DND-41 (cell line): ENCODE results near the gene GPC5.

Experiments
- ATAC-seq: fragments of 200-7000 bp; cut with Tn5 transposase; 3 replicates; pipeline ENCODE4 v1.9.1; 2021; ENCODE audit warnings: low read depth; ENCODE audit not compliant: insufficient read depth
- DNase-seq: peaks from one replicate; pipeline ENCODE4 v3.0.0-alpha.2; 2020
- H2AFZ ChIP-seq: 2 replicates; pipeline ENCODE4 v1.6.0; 2012; ENCODE audit warnings: low read depth, low read length
- H3K27ac ChIP-seq: 2 replicates; pipeline ENCODE4 v1.5.1; 2012; ENCODE audit warnings: low read length, inconsistent platforms
- H3K27me3 ChIP-seq: fragments of 200-600 bp; sonication (generic); 2 replicates; pipeline ENCODE4 v1.6.0; 2012; ENCODE audit warnings: low read length, mild to moderate bottlenecking, inconsistent platforms; ENCODE audit not compliant: insufficient read depth, poor library complexity
- H3K36me3 ChIP-seq: 2 replicates; pipeline ENCODE4 v1.5.1; 2012; ENCODE audit warnings: low read length, inconsistent platforms; ENCODE audit not compliant: insufficient read depth
- H3K4me1 ChIP-seq: 2 replicates; pipeline ENCODE4 v1.5.1; 2012; ENCODE audit warnings: mild to moderate bottlenecking, low read length; ENCODE audit not compliant: insufficient read depth
- H3K4me2 ChIP-seq: 2 replicates; pipeline ENCODE4 v1.6.0; 2012; ENCODE audit warnings: mild to moderate bottlenecking, moderate library complexity, low read length, inconsistent platforms; ENCODE audit not compliant: insufficient read depth
- H3K4me3 ChIP-seq, 2 experiments: fragments of 200-600 bp in 1 of 2; shearing (Covaris generic) in 1 of 2; 2 replicates each; pipeline ENCODE4 v1.5.1; 2012 to 2016; ENCODE audit warnings: inconsistent platforms in 2 of 2, low read length in 2 of 2, mild to moderate bottlenecking in 2 of 2, low read depth in 1 of 2, moderate library complexity in 1 of 2
- H3K79me2 ChIP-seq: 2 replicates; pipeline ENCODE4 v1.6.0; 2012; ENCODE audit warnings: low read length, inconsistent platforms; ENCODE audit not compliant: insufficient read depth
- H3K9ac ChIP-seq: 2 replicates; pipeline ENCODE4 v1.6.0; 2012; ENCODE audit warnings: low read depth, mild to moderate bottlenecking, inconsistent platforms, low read length, moderate library complexity
- H3K9me3 ChIP-seq: 2 replicates; pipeline ENCODE4 v1.5.1; 2012; ENCODE audit warnings: low read length, moderate library complexity, mild to moderate bottlenecking, inconsistent platforms; ENCODE audit not compliant: insufficient read depth, severe bottlenecking
- H4K20me1 ChIP-seq: 2 replicates; pipeline ENCODE4 v1.6.0; 2012; ENCODE audit warnings: low read length; ENCODE audit not compliant: insufficient read depth
- CTCF ChIP-seq: IDR thresholded peaks from 2 replicates; pipeline ENCODE4 v1.5.1; 2012; ENCODE audit warnings: borderline replicate concordance, low read length, moderate library complexity, mild to moderate bottlenecking; ENCODE audit not compliant: poor library complexity, severe bottlenecking; ENCODE audit errors: extremely low read depth
- EZH2 ChIP-seq: IDR thresholded peaks from 3 replicates; pipeline ENCODE4 v1.6.1; 2012; ENCODE audit warnings: borderline replicate concordance, low read depth, mild to moderate bottlenecking, moderate library complexity, low read length, inconsistent platforms; ENCODE audit not compliant: severe bottlenecking

The GPC5 gene

GRCh38 chr13:91370501-91370900, 27.9 kb upstream of the GPC5 start:
- Histone ChIP-seq H3K27ac (no peak overlapping the region), H3K79me2 (no peaks in the 10 kb centered on the region), H3K9me3 (no peaks in the 10 kb centered on the region), H3K4me1 (no peaks in the 10 kb centered on the region), H3K4me3 (no peak overlapping the region), H3K4me2 (no peak overlapping the region), H3K9ac (no peak overlapping the region), H3K27me3 (no peaks in the 10 kb centered on the region), H4K20me1 (0 out of 2 replicates have a peak, but pooled peaks cover 3% of the 10 kb centered on the region), H2AFZ (no peak overlapping the region), H3K36me3 (no peaks in the 10 kb centered on the region)
- no peak for TF ChIP-seq EZH2
- TF ChIP-seq CTCF: no peak
- ATAC-seq (no peak), DNase-seq (no peak)

GRCh38 chr13:91372911-91373310, 25.5 kb upstream of the GPC5 start:
- no peak overlapping the region for H3K9ac ChIP-seq
- H3K4me1 ChIP-seq: no peaks in the 10 kb centered on the region

GRCh38 chr13:91375116-91375729, 23.2 kb upstream of the GPC5 start:
- Histone ChIP-seq H2AFZ (no peak overlapping the region), H3K79me2 (no peaks in the 10 kb centered on the region), H3K4me1 (no peaks in the 10 kb centered on the region), H3K36me3 (no peaks in the 10 kb centered on the region), H3K9ac (no peak overlapping the region), H4K20me1 (no peaks in the 10 kb centered on the region), H3K27ac (no peak overlapping the region), H3K4me2 (peak overlapping the region; percentile 11; the same call in 1 of the 2 replicates), H3K4me3 (no peak overlapping the region), H3K9me3 (no peaks in the 10 kb centered on the region), H3K27me3 (peaks cover 3% of the 10 kb centered on the region)
- TF ChIP-seq CTCF (peak; percentile 71), EZH2 (no peak)
- DNase-seq: no peak
- ATAC-seq: peak; percentile 87

More at GRCh38 chr13:91372911-91373310, 25.5 kb upstream of the GPC5 start:
- Histone ChIP-seq H3K79me2 (no peaks in the 10 kb centered on the region), H3K4me3 (no peak overlapping the region), H3K27ac (no peak overlapping the region), H3K4me2 (no peak overlapping the region), H3K36me3 (no peaks in the 10 kb centered on the region), H3K27me3 (no peaks in the 10 kb centered on the region), H2AFZ (no peak overlapping the region), H3K9me3 (no peaks in the 10 kb centered on the region), H4K20me1 (no peaks in the 10 kb centered on the region)
- ATAC-seq: no peak
- no peak for DNase-seq
- TF ChIP-seq CTCF: no peak
- TF ChIP-seq EZH2: no peak
